A673 (cell line): Measurements from ENCODE around the gene DYRK1A.

Experiments
- EZH2 ChIP-seq: fragments of 200-600 bp; sonication (generic); IDR thresholded peaks from 2 replicates; pipeline ENCODE4 v1.6.1; 2017; ENCODE audit warnings: borderline replicate concordance, low read depth, mild to moderate bottlenecking, mixed read lengths, antibody characterized with exemption, low read length; ENCODE audit not compliant: poor library complexity, severe bottlenecking
- TF ChIP-seq, protein P1 (sequence below): fragments of 300-800, 200-600 bp; sonication (generic); conservative IDR thresholded peaks from 2 replicates; pipeline ENCODE4 v1.5.1; 2017; ENCODE audit warnings: low read depth, mild to moderate bottlenecking, antibody characterized with exemption, low read length, moderate library complexity, mixed read lengths

GRCh38 chr21:37513383-37513782, 146.8 kb downstream of the DYRK1A start:
- TF ChIP-seq, protein P1, sequence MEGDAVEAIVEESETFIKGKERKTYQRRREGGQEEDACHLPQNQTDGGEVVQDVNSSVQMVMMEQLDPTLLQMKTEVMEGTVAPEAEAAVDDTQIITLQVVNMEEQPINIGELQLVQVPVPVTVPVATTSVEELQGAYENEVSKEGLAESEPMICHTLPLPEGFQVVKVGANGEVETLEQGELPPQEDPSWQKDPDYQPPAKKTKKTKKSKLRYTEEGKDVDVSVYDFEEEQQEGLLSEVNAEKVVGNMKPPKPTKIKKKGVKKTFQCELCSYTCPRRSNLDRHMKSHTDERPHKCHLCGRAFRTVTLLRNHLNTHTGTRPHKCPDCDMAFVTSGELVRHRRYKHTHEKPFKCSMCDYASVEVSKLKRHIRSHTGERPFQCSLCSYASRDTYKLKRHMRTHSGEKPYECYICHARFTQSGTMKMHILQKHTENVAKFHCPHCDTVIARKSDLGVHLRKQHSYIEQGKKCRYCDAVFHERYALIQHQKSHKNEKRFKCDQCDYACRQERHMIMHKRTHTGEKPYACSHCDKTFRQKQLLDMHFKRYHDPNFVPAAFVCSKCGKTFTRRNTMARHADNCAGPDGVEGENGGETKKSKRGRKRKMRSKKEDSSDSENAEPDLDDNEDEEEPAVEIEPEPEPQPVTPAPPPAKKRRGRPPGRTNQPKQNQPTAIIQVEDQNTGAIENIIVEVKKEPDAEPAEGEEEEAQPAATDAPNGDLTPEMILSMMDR, result no peak
- TF ChIP-seq EZH2, result no peak
